BE2C (cell line): ENCODE measurements around the gene SMS.

Experiments
- DNase-seq: peaks from one replicate; pipeline ENCODE4 v3.0.0-alpha.2; 2020
- H3K27me3 ChIP-seq: fragments of 250-450 bp; sonication (Bioruptor Pico); 2 replicates; pipeline ENCODE4 v1.5.1; 2020; ENCODE audit warnings: mild to moderate bottlenecking
- H3K36me3 ChIP-seq: fragments of 250-450 bp; sonication (Bioruptor Pico); 2 replicates; pipeline ENCODE4 v1.5.1; 2020; ENCODE audit warnings: mild to moderate bottlenecking
- H3K4me1 ChIP-seq: fragments of 250-450 bp; sonication (Bioruptor Pico); 2 replicates; pipeline ENCODE4 v1.5.1; 2020
- H3K4me3 ChIP-seq: 2 replicates; pipeline ENCODE4 v1.5.1; 2011; ENCODE audit warnings: low read depth, low read length
- H3K9me3 ChIP-seq: fragments of 250-450 bp; sonication (Bioruptor Pico); 2 replicates; pipeline ENCODE4 v1.5.1; 2020
- CTCF ChIP-seq: IDR thresholded peaks from 2 replicates; pipeline ENCODE4 v1.5.1; 2012; ENCODE audit warnings: mild to moderate bottlenecking, low read depth, low read length

Gene SMS

DNA sequence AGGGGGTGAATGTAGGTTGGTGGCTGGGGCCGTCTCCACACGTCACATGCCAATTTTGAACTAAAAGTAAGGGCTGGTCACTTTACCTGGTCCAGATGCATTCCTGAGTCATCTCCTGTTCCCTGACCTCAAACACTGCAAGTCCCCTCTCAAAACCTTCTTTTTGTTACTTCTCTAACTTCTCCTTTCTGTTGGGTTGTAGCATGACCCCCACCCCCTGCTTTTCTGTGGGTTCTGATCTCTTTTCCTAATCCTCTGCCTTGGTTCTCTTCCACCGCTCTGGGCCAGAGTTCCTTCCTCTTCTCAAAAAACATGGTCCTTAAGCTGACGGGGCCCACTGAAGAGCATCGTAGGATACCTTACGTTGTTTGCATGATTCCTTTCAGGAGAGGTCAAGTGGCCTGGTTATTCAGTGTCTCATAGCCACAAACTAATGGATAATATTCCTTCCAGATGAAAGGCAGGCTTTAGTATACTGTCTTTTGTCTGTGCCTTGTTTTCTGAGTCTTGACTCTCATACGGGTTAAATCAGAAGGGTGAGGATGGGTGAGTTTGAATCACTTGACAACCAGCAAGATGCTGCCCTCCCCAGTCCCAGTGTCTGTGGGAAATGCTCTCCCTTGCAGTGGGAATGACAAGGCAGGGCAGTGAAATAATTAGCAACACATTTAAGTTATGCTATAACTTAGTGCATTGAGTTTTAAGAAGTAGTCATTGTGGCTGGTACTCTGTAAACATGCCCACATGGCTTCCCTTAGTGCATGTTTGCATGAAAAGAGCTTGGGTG is 15.1 kb downstream of the SMS start:
- Histone ChIP-seq H3K36me3 (no peaks in the 10 kb centered on the region), H3K27me3 (no peaks in the 10 kb centered on the region), H3K4me1 (peaks cover 4% of the 10 kb centered on the region; the same call in 1 of the 2 replicates), H3K4me3 (no peak overlapping the region), H3K9me3 (no peaks in the 10 kb centered on the region)
- TF ChIP-seq CTCF, result no peak
- DNase-seq, result no peak

DNA sequence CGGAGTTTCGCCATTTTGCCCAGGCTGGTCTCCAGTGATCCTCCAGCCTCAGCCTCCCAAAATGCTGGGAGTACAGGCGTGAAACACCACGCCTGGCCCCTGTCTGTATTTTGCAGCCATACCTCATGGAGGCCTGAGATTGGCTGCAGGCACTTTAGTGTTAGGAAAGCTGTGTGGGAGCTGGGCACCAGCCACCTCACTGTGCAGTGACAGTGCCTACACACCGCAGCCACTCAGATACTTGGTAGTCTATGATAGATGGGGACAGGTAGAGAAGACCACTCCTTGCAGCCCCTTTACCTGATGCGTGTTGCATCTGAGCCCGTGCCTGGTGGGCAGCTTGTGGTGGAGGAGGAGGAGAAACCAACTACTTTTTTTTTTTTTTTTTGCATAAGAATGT is 16.3 kb downstream of the SMS start:
- Histone ChIP-seq H3K36me3 (no peaks in the 10 kb centered on the region), H3K9me3 (no peaks in the 10 kb centered on the region), H3K4me3 (no peak overlapping the region), H3K27me3 (no peaks in the 10 kb centered on the region), H3K4me1 (peaks cover 4% of the 10 kb centered on the region; the same call in 1 of the 2 replicates)
- no peak for TF ChIP-seq CTCF
- DNase-seq, result no peak

DNA sequence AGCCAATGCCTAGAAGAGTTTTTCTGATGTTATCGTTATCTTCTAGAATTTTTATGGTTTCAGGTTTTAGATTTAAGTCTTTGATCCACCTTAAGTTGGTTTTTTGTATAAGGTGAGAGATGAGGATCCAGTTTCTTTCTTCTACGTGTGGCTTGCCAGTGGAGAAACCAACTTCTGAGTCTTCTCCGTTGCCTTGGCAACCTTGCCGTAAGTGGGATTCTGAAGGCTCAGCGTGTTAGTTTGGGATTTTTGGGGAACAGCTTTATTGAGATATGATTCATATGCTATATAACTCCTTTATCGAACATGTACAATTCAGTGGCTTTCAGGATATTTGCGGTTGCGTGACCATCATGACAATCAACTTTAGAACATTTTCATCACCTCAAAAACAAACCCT is 17.7 kb downstream of the SMS start:
- H3K4me1 ChIP-seq, result peaks cover 4% of the 10 kb centered on the region; the same call in 1 of the 2 replicates

GRCh38 chrX:21958916-21959315 is 18.4 kb downstream of the SMS start:
- H3K4me3 ChIP-seq, result no peak overlapping the region
- no peaks in the 10 kb centered on the region for H3K9me3 ChIP-seq
- H3K27me3 ChIP-seq, result no peaks in the 10 kb centered on the region
- no peak for TF ChIP-seq CTCF
- H3K36me3 ChIP-seq, result no peaks in the 10 kb centered on the region
- DNase-seq, result no peak
- H3K4me1 ChIP-seq, result peaks cover 4% of the 10 kb centered on the region; the same call in 1 of the 2 replicates

More for the DNA sequence above, 17.7 kb downstream of the SMS start:
- Histone ChIP-seq H3K9me3 (no peaks in the 10 kb centered on the region), H3K27me3 (no peaks in the 10 kb centered on the region), H3K36me3 (no peaks in the 10 kb centered on the region), H3K4me3 (no peak overlapping the region)
- DNase-seq, result no peak
- TF ChIP-seq CTCF, result no peak

- no peak overlapping the region for H3K4me3 ChIP-seq
- H3K9me3 ChIP-seq, result no peaks in the 10 kb centered on the region
- no peak for DNase-seq
- H3K36me3 ChIP-seq, result no peaks in the 10 kb centered on the region
- H3K27me3 ChIP-seq, result no peaks in the 10 kb centered on the region
- TF ChIP-seq CTCF, result no peak
- 0 out of 2 replicates have a peak, but pooled peaks cover 4% of the 10 kb centered on the region for H3K4me1 ChIP-seq
Measured at GRCh38 chrX:21959362-21960051, 19.0 kb downstream of the SMS start.
